CD14-positive monocyte (primary cell): ENCODE data around the gene DMAC1. TPM values are rescaled to one million over a fixed set of nuclear protein-coding genes. Genes with fewer than 3 reads are reported as not detected.

Source experiments
- DNase-seq, 3 donors: peaks; one replicate each; pipeline ENCODE4 v3.0.0-alpha.2; 2011 to 2022
- H2AFZ ChIP-seq: 2 replicates; pipeline ENCODE4 v1.6.0; 2012; ENCODE audit warnings: mild to moderate bottlenecking, low read depth, low read length, inconsistent platforms; ENCODE audit not compliant: insufficient read depth, poor library complexity, severe bottlenecking
- H3K27ac ChIP-seq, 2 donors: 1 replicate in 1 of 2; 2 replicates in 1 of 2; pipeline ENCODE4 v1.5.1; 2012 to 2013; ENCODE audit warnings: low read length in 2 of 2, control low read depth in 1 of 2, inconsistent platforms in 1 of 2, low read depth in 1 of 2, mild to moderate bottlenecking in 1 of 2
- H3K27me3 ChIP-seq, 2 donors: one replicate each; pipeline versions ENCODE4 v1.6.0 to v1.6.1; 2011 to 2013; ENCODE audit warnings: low read length in 2 of 2; ENCODE audit not compliant: control insufficient read depth in 2 of 2, insufficient read depth in 2 of 2
- H3K36me3 ChIP-seq, 2 donors: replicated peaks in 1 of 2; 1 replicate in 1 of 2; 2 replicates in 1 of 2; pipeline versions ENCODE4 v1.5.1 to v1.6.1; 2012 to 2013; ENCODE audit warnings: low read length in 2 of 2, control low read depth in 1 of 2, inconsistent platforms in 1 of 2, mild to moderate bottlenecking in 1 of 2; ENCODE audit not compliant: insufficient read depth in 2 of 2, control insufficient read depth in 1 of 2
- H3K4me1 ChIP-seq, 2 donors: 1 replicate in 1 of 2; 2 replicates in 1 of 2; pipeline versions ENCODE4 v1.5.1 to v1.6.1; 2012 to 2013; ENCODE audit warnings: low read length in 2 of 2, control low read depth in 1 of 2, inconsistent platforms in 1 of 2, mild to moderate bottlenecking in 1 of 2, moderate library complexity in 1 of 2; ENCODE audit not compliant: insufficient read depth in 2 of 2, control insufficient read depth in 1 of 2
- H3K4me2 ChIP-seq: replicated peaks from 2 replicates; pipeline ENCODE3; 2012; ENCODE audit warnings: low read length, moderate library complexity, mild to moderate bottlenecking; ENCODE audit not compliant: poor library complexity, severe bottlenecking; ENCODE audit errors: extremely low read depth
- H3K4me3 ChIP-seq, 3 experiments: fragments of 200-600 bp in 1 of 3; sonication (generic) in 1 of 3; replicated peaks in 1 of 3; 1 replicate in 2 of 3; 2 replicates in 1 of 3; pipeline ENCODE4 v1.5.1; 2011 to 2013; ENCODE audit warnings: low read length in 3 of 3, mild to moderate bottlenecking in 3 of 3, control low read depth in 2 of 3, low read depth in 2 of 3, inconsistent platforms in 1 of 3, moderate library complexity in 1 of 3
- H3K79me2 ChIP-seq: 2 replicates; pipeline ENCODE4 v1.6.0; 2012; ENCODE audit warnings: mild to moderate bottlenecking, control low read depth, inconsistent platforms, low read length, moderate library complexity; ENCODE audit not compliant: insufficient read depth
- H3K9ac ChIP-seq: 2 replicates; pipeline ENCODE4 v1.6.0; 2017; ENCODE audit warnings: low read length, mild to moderate bottlenecking; ENCODE audit not compliant: insufficient read depth, poor library complexity, severe bottlenecking
- H3K9me3 ChIP-seq, 2 donors: replicated peaks in 1 of 2; 1 replicate in 1 of 2; 2 replicates in 1 of 2; pipeline versions ENCODE4 v1.5.1 to v1.6.1; 2012 to 2013; ENCODE audit warnings: low read length in 2 of 2, control low read depth in 1 of 2; ENCODE audit not compliant: control insufficient read depth in 1 of 2, insufficient read depth in 1 of 2
- H4K20me1 ChIP-seq: 2 replicates; pipeline ENCODE4 v1.6.0; 2012; ENCODE audit warnings: mild to moderate bottlenecking, low read length, control low read depth, moderate library complexity; ENCODE audit not compliant: insufficient read depth
- H3K27ac Mint-ChIP-seq, 7 donors: one replicate each; pipeline ENCODE4 v1.8.0; 2020; ENCODE audit warnings: mild to moderate bottlenecking in 7 of 7, mixed read lengths in 7 of 7, moderate library complexity in 6 of 7, inconsistent platforms in 2 of 7
- H3K27me3 Mint-ChIP-seq, 3 donors: one replicate each; pipeline ENCODE4 v1.8.0; 2021 to 2022; ENCODE audit warnings: low read depth in 3 of 3, mild to moderate bottlenecking in 3 of 3, mixed read lengths in 3 of 3, moderate library complexity in 3 of 3, inconsistent platforms in 1 of 3
- H3K36me3 Mint-ChIP-seq, 2 donors: one replicate each; pipeline ENCODE4 v1.8.0; 2020; ENCODE audit warnings: mixed read lengths in 2 of 2, inconsistent platforms in 1 of 2, mild to moderate bottlenecking in 1 of 2
- H3K4me1 Mint-ChIP-seq: one replicate; pipeline ENCODE4 v1.8.0; 2020; ENCODE audit warnings: mild to moderate bottlenecking, mixed read lengths
- H3K4me3 Mint-ChIP-seq, 2 donors: one replicate each; pipeline ENCODE4 v1.8.0; 2020; ENCODE audit warnings: mild to moderate bottlenecking in 2 of 2, mixed read lengths in 2 of 2, moderate library complexity in 1 of 2
- H3K9me3 Mint-ChIP-seq, 7 donors: one replicate each; pipeline ENCODE4 v1.8.0; 2020 to 2022; ENCODE audit warnings: mixed read lengths in 7 of 7, mild to moderate bottlenecking in 6 of 7, moderate library complexity in 6 of 7, inconsistent platforms in 2 of 7
- CTCF ChIP-seq: fragments of 200-600 bp; IDR thresholded peaks from one replicate; pipeline ENCODE4 v1.8.0; 2022; ENCODE audit warnings: antibody characterized with exemption, mild to moderate bottlenecking
- WGBS: methylation state at CpG from one replicate; pipeline ENCODE4 v1.1.5; 2013; ENCODE audit warnings: missing lambda C conversion rate; ENCODE audit not compliant: insufficient coverage; 5-methylcytosine and 5-hydroxymethylcytosine counted together
- intact Hi-C, 2 donors: fragments of 100-400 bp; cut with micrococcal nuclease; formaldehyde crosslinking; loops; one replicate each; pipeline versions ENCODE4 v1.15.0 to v1.15.1; 2023
- polyA plus RNA-seq, 3 donors: library from polyadenylated mRNA; depleted of rRNA in 1 of 3; unstranded in 2 of 3; stranded (reverse) in 1 of 3; fragments of 300-500 nt in 2 of 3; fragments of >200 nt in 1 of 3; fragmentation: Illumina TruSeq in 2 of 3; gene quantifications; 1 replicate in 2 of 3; 2 replicates in 1 of 3; pipeline ENCODE4 v1.2.3, GENCODE V29; 2012 to 2021

DMAC1 gene
- polyA plus RNA-seq, 3 donors: 3.0 to 29.6 (median 25.4) TPM

GRCh38 chr9:7819984-7820383 is 20.4 kb upstream of the DMAC1 start:
- intact Hi-C loops: no loop called here
- Histone ChIP-seq H4K20me1 (no peaks in the 10 kb centered on the region), H3K36me3 (no peaks in the 10 kb centered on the region), H3K4me3 (no peak overlapping the region), H3K79me2 (no peaks in the 10 kb centered on the region), H3K4me1 (no peaks in the 10 kb centered on the region), H3K27ac (no peak overlapping the region), H3K9ac (no peak overlapping the region), H3K27me3 (no peaks in the 10 kb centered on the region), H3K4me2 (no peak overlapping the region), H3K9me3 (no peaks in the 10 kb centered on the region), H2AFZ (no peak overlapping the region)
- Mint-ChIP-seq H3K36me3 (no peaks in the 10 kb centered on the region), H3K27me3 (peaks cover 0 to 2% (median 0%) of the 10 kb centered on the region in 3 donors), H3K4me1 (no peaks in the 10 kb centered on the region), H3K4me3 (no peak overlapping the region), H3K9me3 (peaks cover 0 to 8% (median 0%) of the 10 kb centered on the region in 7 donors), H3K27ac (no peak overlapping the region)
- DNase-seq: no peak
- no CpG with 5 or more reads among the region's 1 CpG for WGBS
- no peak for TF ChIP-seq CTCF

GRCh38 chr9:7816021-7816420 is 16.4 kb upstream of the DMAC1 start:
- no peaks in the 10 kb centered on the region for H3K36me3 Mint-ChIP-seq
- no peak overlapping the region for H3K4me3 Mint-ChIP-seq
- H3K27ac Mint-ChIP-seq: no peak overlapping the region
- Histone ChIP-seq H3K36me3 (no peaks in the 10 kb centered on the region), H3K4me3 (no peak overlapping the region), H3K4me2 (no peak overlapping the region), H2AFZ (no peak overlapping the region), H3K79me2 (no peaks in the 10 kb centered on the region), H3K27me3 (no peaks in the 10 kb centered on the region), H3K9ac (no peak overlapping the region), H4K20me1 (no peaks in the 10 kb centered on the region), H3K9me3 (no peaks in the 10 kb centered on the region), H3K27ac (no peak overlapping the region), H3K4me1 (no peaks in the 10 kb centered on the region)
- H3K9me3 Mint-ChIP-seq: peaks cover 0 to 3% (median 0%) of the 10 kb centered on the region in 7 donors
- no peak for TF ChIP-seq CTCF
- WGBS: no CpG with 5 or more reads among the region's 2 CpGs
- no peaks in the 10 kb centered on the region for H3K4me1 Mint-ChIP-seq
- no peak for DNase-seq
- intact Hi-C loops: no loop called here
- H3K27me3 Mint-ChIP-seq: no peaks in the 10 kb centered on the region
